Uterus (tissue), 4 donors: Measurements from ENCODE around the gene SEC14L1. TPM values are rescaled to one million over a fixed set of nuclear protein-coding genes. Genes with fewer than 3 reads are reported as not detected.

ENCODE experiments used
- DNase-seq, 2 donors: peaks; one replicate each; pipeline ENCODE4 v3.0.0-alpha.2; 2019 to 2020
- H3K27ac ChIP-seq, 2 donors: fragments of 200-600 bp; sonication (generic); 1 replicate in 1 of 2; 2 replicates in 1 of 2; pipeline ENCODE4 v1.5.1; 2016 to 2018
- H3K27me3 ChIP-seq, 2 donors: fragments of 200-600 bp; sonication (generic); one replicate each; pipeline ENCODE4 v1.5.1; 2018 to 2019; ENCODE audit warnings: control low read depth in 1 of 2
- H3K36me3 ChIP-seq, 2 donors: fragments of 200-600 bp; sonication (generic); one replicate each; pipeline ENCODE4 v1.5.1; 2019; ENCODE audit warnings: control low read depth in 1 of 2
- H3K4me1 ChIP-seq, 2 donors: fragments of 200-600 bp; sonication (generic); one replicate each; pipeline ENCODE4 v1.5.1; 2018 to 2019; ENCODE audit warnings: control low read depth in 1 of 2
- H3K4me3 ChIP-seq, 2 donors: fragments of 200-600 bp; sonication (generic); 1 replicate in 1 of 2; 2 replicates in 1 of 2; pipeline ENCODE4 v1.5.1; 2018 to 2019; ENCODE audit warnings: mild to moderate bottlenecking in 1 of 2
- H3K9me3 ChIP-seq, 2 donors: fragments of 200-600 bp; sonication (generic); one replicate each; pipeline ENCODE4 v1.5.1; 2019; ENCODE audit warnings: control low read depth in 1 of 2
- POLR2A ChIP-seq, 2 donors: fragments of 450-650 bp; IDR thresholded peaks; one replicate each; pipeline ENCODE4 v1.6.1; 2016; ENCODE audit warnings: antibody characterized with exemption in 2 of 2, mild to moderate bottlenecking in 1 of 2, moderate library complexity in 1 of 2
- intact Hi-C: fragments of 100-400 bp; cut with DNase I; formaldehyde crosslinking; loops from one replicate; pipeline ENCODE4 v1.15.1; 2023; ENCODE audit warnings: low total_unique reads
- total RNA-seq, 4 donors: library from RNA; depleted of rRNA in 3 of 4; stranded (reverse); fragments of >200 nt in 3 of 4; gene quantifications; one replicate each; pipeline versions ENCODE4 v1.1.0 to v1.2.4, GENCODE V29; 2014 to 2023
- TF ChIP-seq, protein P1 (sequence below), 4 experiments: fragments of 200-600 bp in 2 of 4; fragments of 450-650 bp in 2 of 4; sonication (generic) in 2 of 4; IDR thresholded peaks; one replicate each; pipeline ENCODE4 v1.5.1; 2016 to 2019; ENCODE audit warnings: antibody characterized with exemption in 4 of 4, mild to moderate bottlenecking in 2 of 4, moderate library complexity in 1 of 4
- donor health status: DM: yes; HTN: yes; CAD: no.

The SEC14L1 gene
- total RNA-seq, 4 donors from 2014 or later, result 38.2 to 128 (median 42.6) TPM

DNA sequence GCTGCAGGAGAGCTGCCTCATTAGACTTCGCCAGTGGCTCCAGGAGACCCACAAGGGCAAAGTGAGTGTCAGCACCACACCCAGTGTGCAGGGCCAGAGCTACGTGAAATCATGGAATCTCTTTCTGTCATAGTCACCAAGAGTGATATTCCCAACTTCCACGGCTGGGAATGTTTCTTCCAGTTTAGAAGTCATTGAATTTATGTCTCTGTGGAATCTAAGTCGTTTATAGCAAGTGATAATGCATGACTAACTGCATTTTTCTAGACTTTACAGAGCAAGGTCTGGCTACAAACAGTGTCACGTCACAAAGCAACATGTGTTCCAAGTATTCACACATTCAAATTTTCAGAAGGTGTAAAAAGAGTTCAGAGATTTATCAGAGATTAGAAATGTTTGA, 55.5 kb downstream of the SEC14L1 start:
- no peaks in the 10 kb centered on the region for H3K27me3 ChIP-seq
- H3K4me3 ChIP-seq, result no peak overlapping the region
- intact Hi-C loops, result no loop called here
- no peaks in the 10 kb centered on the region for H3K36me3 ChIP-seq
- no peaks in the 10 kb centered on the region for H3K9me3 ChIP-seq
- no peak overlapping the region for H3K27ac ChIP-seq
- no peak for DNase-seq
- TF ChIP-seq, protein P1, sequence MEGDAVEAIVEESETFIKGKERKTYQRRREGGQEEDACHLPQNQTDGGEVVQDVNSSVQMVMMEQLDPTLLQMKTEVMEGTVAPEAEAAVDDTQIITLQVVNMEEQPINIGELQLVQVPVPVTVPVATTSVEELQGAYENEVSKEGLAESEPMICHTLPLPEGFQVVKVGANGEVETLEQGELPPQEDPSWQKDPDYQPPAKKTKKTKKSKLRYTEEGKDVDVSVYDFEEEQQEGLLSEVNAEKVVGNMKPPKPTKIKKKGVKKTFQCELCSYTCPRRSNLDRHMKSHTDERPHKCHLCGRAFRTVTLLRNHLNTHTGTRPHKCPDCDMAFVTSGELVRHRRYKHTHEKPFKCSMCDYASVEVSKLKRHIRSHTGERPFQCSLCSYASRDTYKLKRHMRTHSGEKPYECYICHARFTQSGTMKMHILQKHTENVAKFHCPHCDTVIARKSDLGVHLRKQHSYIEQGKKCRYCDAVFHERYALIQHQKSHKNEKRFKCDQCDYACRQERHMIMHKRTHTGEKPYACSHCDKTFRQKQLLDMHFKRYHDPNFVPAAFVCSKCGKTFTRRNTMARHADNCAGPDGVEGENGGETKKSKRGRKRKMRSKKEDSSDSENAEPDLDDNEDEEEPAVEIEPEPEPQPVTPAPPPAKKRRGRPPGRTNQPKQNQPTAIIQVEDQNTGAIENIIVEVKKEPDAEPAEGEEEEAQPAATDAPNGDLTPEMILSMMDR (IDR thresholded peaks at IDR 0.05), result no peak
- TF ChIP-seq POLR2A (IDR thresholded peaks at IDR 0.05), result no peak
- H3K4me1 ChIP-seq, result no peaks in the 10 kb centered on the region

DNA sequence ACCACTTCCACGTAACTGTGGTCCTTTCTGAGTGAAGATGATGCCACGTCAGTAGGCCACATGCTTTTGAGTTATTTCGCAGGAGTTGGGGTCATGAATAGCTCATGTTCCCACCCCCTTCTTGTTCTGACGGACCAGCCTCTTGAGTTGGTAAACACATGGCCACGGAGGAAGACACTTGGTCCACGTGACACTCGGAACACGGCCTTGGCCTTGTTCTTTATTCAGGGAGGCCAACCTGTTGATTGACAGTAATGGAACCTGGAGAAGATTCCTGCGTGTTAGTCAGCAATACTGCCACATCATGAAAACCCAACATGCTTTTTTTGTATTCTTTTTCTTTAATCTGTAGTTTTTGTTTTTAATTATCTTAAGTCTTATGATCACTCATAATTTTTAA, 56.3 kb downstream of the SEC14L1 start:
- Histone ChIP-seq H3K36me3 (no peaks in the 10 kb centered on the region), H3K4me3 (no peak overlapping the region), H3K9me3 (no peaks in the 10 kb centered on the region), H3K4me1 (no peaks in the 10 kb centered on the region), H3K27me3 (no peaks in the 10 kb centered on the region), H3K27ac (no peak overlapping the region)
- TF ChIP-seq POLR2A (IDR thresholded peaks at IDR 0.05), result no peak
- TF ChIP-seq, protein P1 (IDR thresholded peaks at IDR 0.05), result no peak
- intact Hi-C loops, result no loop called here
- DNase-seq, result no peak

DNA sequence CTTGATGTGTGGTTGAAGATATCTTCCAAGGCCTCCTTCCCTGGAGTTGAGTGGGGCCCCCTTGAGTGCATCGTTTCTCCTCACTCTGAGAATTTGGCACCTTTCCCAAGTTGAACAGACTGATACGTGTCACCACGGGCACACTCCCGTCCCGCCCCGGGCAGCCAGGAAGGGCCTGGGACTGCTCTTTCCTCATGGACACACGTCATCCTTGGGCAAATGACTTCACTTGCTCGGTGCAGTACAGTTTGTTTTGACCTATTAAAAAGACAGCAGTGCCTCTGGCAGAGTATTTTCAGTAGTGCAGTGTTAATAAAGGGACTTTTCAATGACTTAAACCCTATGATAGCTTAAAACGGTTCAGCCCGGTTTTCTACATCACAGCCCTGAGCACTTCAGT, 59.9 kb downstream of the SEC14L1 start:
- TF ChIP-seq, protein P1 (IDR thresholded peaks at IDR 0.05), result no peak
- TF ChIP-seq POLR2A (IDR thresholded peaks at IDR 0.05), result no peak
- intact Hi-C loops, result no loop called here
- no peaks in the 10 kb centered on the region for H3K36me3 ChIP-seq

DNA sequence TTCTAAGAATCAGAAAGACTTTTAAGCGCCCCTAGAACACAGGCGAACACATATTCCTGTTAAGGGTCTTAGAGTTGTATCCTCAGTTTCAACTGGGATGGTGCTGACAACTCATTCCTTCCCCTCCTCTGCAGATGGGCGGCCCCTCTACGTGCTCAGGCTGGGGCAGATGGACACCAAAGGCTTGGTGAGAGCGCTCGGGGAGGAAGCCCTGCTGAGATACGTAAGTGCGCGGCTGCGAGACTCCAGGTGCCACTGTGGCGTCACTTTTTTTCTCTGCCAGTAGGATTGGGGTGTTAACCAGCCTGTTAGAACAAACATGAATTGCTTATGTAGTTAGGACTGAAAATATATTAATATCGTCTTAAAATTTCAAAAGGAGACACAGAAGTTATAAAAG, 62.7 kb downstream of the SEC14L1 start:
- Histone ChIP-seq H3K27me3 (no peaks in the 10 kb centered on the region), H3K4me1 (no peaks in the 10 kb centered on the region), H3K27ac (no peak overlapping the region), H3K4me3 (no peak overlapping the region), H3K36me3 (no peaks in the 10 kb centered on the region), H3K9me3 (no peaks in the 10 kb centered on the region)
- intact Hi-C loops, result no loop called here
- no peak for DNase-seq
- TF ChIP-seq POLR2A (IDR thresholded peaks at IDR 0.05), result no peak
- TF ChIP-seq, protein P1 (IDR thresholded peaks at IDR 0.05), result no peak

More for the DNA sequence above, 59.9 kb downstream of the SEC14L1 start:
- Histone ChIP-seq H3K9me3 (no peaks in the 10 kb centered on the region), H3K27me3 (no peaks in the 10 kb centered on the region), H3K4me3 (no peak overlapping the region), H3K27ac (no peak overlapping the region), H3K4me1 (no peaks in the 10 kb centered on the region)
- DNase-seq, result no peak

DNA sequence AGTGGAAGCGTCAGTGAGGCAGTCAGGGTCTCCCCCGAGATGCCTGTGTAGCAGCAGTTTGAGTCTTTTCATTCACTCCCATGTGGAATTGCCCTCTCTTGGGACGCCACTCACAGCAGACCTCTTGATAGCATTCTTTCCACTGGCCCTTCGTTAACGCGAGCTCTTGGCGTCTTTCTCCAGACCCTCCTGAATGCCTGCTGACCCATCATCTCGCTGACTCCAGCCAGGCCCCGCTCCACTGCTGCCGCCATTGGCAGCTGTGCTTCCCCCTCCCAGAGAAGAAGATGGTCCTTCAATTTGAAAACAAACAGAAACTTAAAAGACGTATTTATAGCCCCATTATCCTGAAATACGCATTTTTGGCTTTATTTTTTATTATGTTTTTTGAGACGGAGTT, 63.1 kb downstream of the SEC14L1 start:
- Histone ChIP-seq H3K4me1 (no peaks in the 10 kb centered on the region), H3K27me3 (no peaks in the 10 kb centered on the region), H3K4me3 (no peak overlapping the region), H3K27ac (no peak overlapping the region), H3K36me3 (no peaks in the 10 kb centered on the region), H3K9me3 (no peaks in the 10 kb centered on the region)
- no peak for DNase-seq
- intact Hi-C loops, result no loop called here
- TF ChIP-seq, protein P1 (IDR thresholded peaks at IDR 0.05), result no peak
- no peak for TF ChIP-seq POLR2A (IDR thresholded peaks at IDR 0.05)
